HL-60 (cell line): ENCODE data around the gene FOXO6.

Experiments
- CTCF ChIP-seq: IDR thresholded peaks from one replicate; pipeline ENCODE4 v1.5.1; 2011; ENCODE audit warnings: low read length, control low read depth, inconsistent platforms; ENCODE audit not compliant: insufficient read depth
- GABPA ChIP-seq: IDR thresholded peaks from 2 replicates; pipeline ENCODE4 v1.6.1; 2012; ENCODE audit warnings: low read depth
- POLR2AphosphoS5 ChIP-seq: IDR thresholded peaks from 2 replicates; pipeline ENCODE4 v1.6.1; 2012; ENCODE audit warnings: low read depth
- REST ChIP-seq: IDR thresholded peaks from 2 replicates; pipeline ENCODE4 v1.6.1; 2012; ENCODE audit warnings: low read depth; ENCODE audit not compliant: insufficient replicate concordance
- SPI1 ChIP-seq: IDR thresholded peaks from 2 replicates; pipeline ENCODE4 v1.6.1; 2012; ENCODE audit warnings: low read depth, mild to moderate bottlenecking, borderline replicate concordance

GRCh38 chr1:41427122-41427913 is 66.1 kb downstream of the FOXO6 start:
- TF ChIP-seq POLR2AphosphoS5 (no peak), REST (no peak), CTCF (no peak), SPI1 (no peak), GABPA (no peak)
